ENCODE measurements around the gene SORL1.

The SORL1 gene

GRCh38 chr11:121426476-121427399 lies 25.4 kb upstream of the SORL1 start:
- DNase-seq: peak; percentile 49

GRCh38 chr11:121427400-121427744 lies 24.7 kb upstream of the SORL1 start:
- DNase-seq: no peak

- DNase-seq: peak; percentile 38
These were observed 22.6 kb upstream of the SORL1 start for GRCh38 chr11:121429556-121429955.

- DNase-seq: no peak
These were observed 20.1 kb upstream of the SORL1 start for GRCh38 chr11:121431820-121432526.

GRCh38 chr11:121435132-121435531 lies 17.0 kb upstream of the SORL1 start:
- DNase-seq: no peak

- DNase-seq: peak; percentile 55
These were observed 16.3 kb upstream of the SORL1 start for GRCh38 chr11:121435551-121436511.

- peak; percentile 87 for DNase-seq
These were observed 15.0 kb upstream of the SORL1 start for GRCh38 chr11:121437018-121437685.

GRCh38 chr11:121437686-121438078 lies 14.4 kb upstream of the SORL1 start:
- no peak for DNase-seq

- DNase-seq: no peak
These were observed 12.8 kb upstream of the SORL1 start for GRCh38 chr11:121439337-121439736.

- DNase-seq: no peak
These were observed 12.4 kb upstream of the SORL1 start for GRCh38 chr11:121439759-121440158.

- DNase-seq: no peak
These were observed 10.6 kb upstream of the SORL1 start for GRCh38 chr11:121441521-121441920.

- no peak for DNase-seq
These were observed 8.3 kb upstream of the SORL1 start for GRCh38 chr11:121443688-121444275.

GRCh38 chr11:121444526-121444925 lies 7.6 kb upstream of the SORL1 start:
- DNase-seq: no peak

GRCh38 chr11:121445071-121445768 lies 6.9 kb upstream of the SORL1 start:
- no peak for DNase-seq

- DNase-seq: no peak
These were observed 5.4 kb upstream of the SORL1 start for GRCh38 chr11:121446752-121447156.

- no peak for DNase-seq
These were observed 4.1 kb upstream of the SORL1 start for GRCh38 chr11:121448011-121448410.

GRCh38 chr11:121448431-121448941 lies 3.6 kb upstream of the SORL1 start:
- DNase-seq: peak; percentile 76

GRCh38 chr11:121449123-121449522 lies 3.0 kb upstream of the SORL1 start:
- DNase-seq: no peak

- DNase-seq: no peak
These were observed 2.5 kb upstream of the SORL1 start for GRCh38 chr11:121449626-121450025.

- no peak for DNase-seq
These were observed 1.7 kb upstream of the SORL1 start for GRCh38 chr11:121450401-121450800.
